ENCODE measurements around the gene EN2.

Gene EN2

GRCh38 chr7:155465761-155466141 is 7.8 kb downstream of the EN2 start:
- DNase-seq, result no peak

- DNase-seq, result no peak
Measured at GRCh38 chr7:155466142-155466813, 8.3 kb downstream of the EN2 start.

GRCh38 chr7:155466814-155467733 is 9.1 kb downstream of the EN2 start:
- DNase-seq, result no peak

GRCh38 chr7:155467846-155468784 is 10.2 kb downstream of the EN2 start:
- DNase-seq, result no peak

GRCh38 chr7:155468785-155469148 is 10.8 kb downstream of the EN2 start:
- no peak for DNase-seq

- no peak for DNase-seq
Measured at GRCh38 chr7:155469311-155470185, 11.6 kb downstream of the EN2 start.

- DNase-seq, result no peak
Measured at GRCh38 chr7:155470186-155470487, 12.2 kb downstream of the EN2 start.

GRCh38 chr7:155470686-155471638 is 13.0 kb downstream of the EN2 start:
- peak; percentile 13 for DNase-seq

- no peak for DNase-seq
Measured at GRCh38 chr7:155471718-155472117, 13.8 kb downstream of the EN2 start.

GRCh38 chr7:155477476-155477875 is 19.5 kb downstream of the EN2 start:
- DNase-seq, result no peak

GRCh38 chr7:155481764-155482163 is 23.8 kb downstream of the EN2 start:
- DNase-seq, result no peak

GRCh38 chr7:155482511-155483183 is 24.7 kb downstream of the EN2 start:
- DNase-seq, result no peak

- DNase-seq, result no peak
Measured at GRCh38 chr7:155483245-155483644, 25.3 kb downstream of the EN2 start.

GRCh38 chr7:155483868-155484325 is 26.0 kb downstream of the EN2 start:
- DNase-seq, result no peak

GRCh38 chr7:155484483-155485399 is 26.8 kb downstream of the EN2 start:
- DNase-seq, result no peak

- no peak for DNase-seq
Measured at GRCh38 chr7:155486783-155487508, 29.0 kb downstream of the EN2 start.

GRCh38 chr7:155487509-155488482 is 29.9 kb downstream of the EN2 start:
- DNase-seq, result no peak
